Osteocyte (in vitro differentiated cells): ENCODE results near the gene GPR26. TPM values are rescaled to one million over a fixed set of nuclear protein-coding genes. Genes with fewer than 3 reads are reported as not detected.

Experiments used
- DNase-seq: peaks from one replicate; pipeline ENCODE4 v3.0.0; 2021; ENCODE audit warnings: mixed read lengths; ENCODE audit not compliant: unreplicated experiment; ENCODE audit errors: extremely low spot score
- H3K27ac Mint-ChIP-seq: one replicate; pipeline ENCODE4 v1.8.0; 2021; ENCODE audit warnings: mild to moderate bottlenecking, mixed read lengths; ENCODE audit not compliant: unreplicated experiment
- H3K27me3 Mint-ChIP-seq: one replicate; pipeline ENCODE4 v1.8.0; 2021; ENCODE audit warnings: mixed read lengths; ENCODE audit not compliant: unreplicated experiment
- H3K36me3 Mint-ChIP-seq: one replicate; pipeline ENCODE4 v1.8.0; 2021; ENCODE audit warnings: mixed read lengths; ENCODE audit not compliant: unreplicated experiment
- H3K4me1 Mint-ChIP-seq: one replicate; pipeline ENCODE4 v1.8.0; 2021; ENCODE audit warnings: mixed read lengths; ENCODE audit not compliant: unreplicated experiment
- H3K4me3 Mint-ChIP-seq: one replicate; pipeline ENCODE4 v1.8.0; 2021; ENCODE audit warnings: mild to moderate bottlenecking, moderate library complexity, mixed read lengths; ENCODE audit not compliant: unreplicated experiment
- H3K9me3 Mint-ChIP-seq: one replicate; pipeline ENCODE4 v1.8.0; 2021; ENCODE audit warnings: mixed read lengths; ENCODE audit not compliant: unreplicated experiment
- total RNA-seq: library from RNA; stranded (reverse); gene quantifications from 2 replicates; pipeline ENCODE4 v1.2.1, GENCODE V29; 2021
- TF ChIP-seq, protein P1 (sequence below): fragments of 200-600 bp; sonication (generic); IDR thresholded peaks from 2 replicates; pipeline ENCODE4 v1.5.0; 2021; ENCODE audit warnings: antibody characterized with exemption, mild to moderate bottlenecking, moderate library complexity

Gene GPR26
- total RNA-seq, 1 donor from 2014 or later = not detected

DNA sequence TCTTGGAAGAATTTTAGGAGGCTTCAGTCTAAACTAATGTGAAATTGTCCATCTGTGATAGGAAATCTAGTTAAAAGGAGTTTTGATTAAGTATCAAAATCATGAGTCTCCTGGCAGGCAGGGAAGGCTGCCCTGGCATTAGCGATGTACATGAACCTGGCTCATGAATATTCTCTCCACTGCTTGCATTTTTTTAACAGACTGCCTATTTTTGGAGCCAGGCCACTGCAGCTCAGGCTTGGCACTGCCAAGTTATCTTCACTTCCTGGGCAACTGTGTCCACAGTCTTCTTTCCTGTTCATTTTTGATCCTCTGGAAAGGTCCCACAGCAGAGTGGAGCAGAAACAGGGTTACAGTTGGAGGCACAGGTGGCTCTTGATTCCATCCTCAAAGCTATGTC is 7.0 kb downstream of the GPR26 start:
- no peaks in the 10 kb centered on the region for H3K4me1 Mint-ChIP-seq
- no peaks in the 10 kb centered on the region for H3K36me3 Mint-ChIP-seq
- no peak for DNase-seq
- no peaks in the 10 kb centered on the region for H3K9me3 Mint-ChIP-seq
- H3K27me3 Mint-ChIP-seq = no peaks in the 10 kb centered on the region
- TF ChIP-seq, protein P1, sequence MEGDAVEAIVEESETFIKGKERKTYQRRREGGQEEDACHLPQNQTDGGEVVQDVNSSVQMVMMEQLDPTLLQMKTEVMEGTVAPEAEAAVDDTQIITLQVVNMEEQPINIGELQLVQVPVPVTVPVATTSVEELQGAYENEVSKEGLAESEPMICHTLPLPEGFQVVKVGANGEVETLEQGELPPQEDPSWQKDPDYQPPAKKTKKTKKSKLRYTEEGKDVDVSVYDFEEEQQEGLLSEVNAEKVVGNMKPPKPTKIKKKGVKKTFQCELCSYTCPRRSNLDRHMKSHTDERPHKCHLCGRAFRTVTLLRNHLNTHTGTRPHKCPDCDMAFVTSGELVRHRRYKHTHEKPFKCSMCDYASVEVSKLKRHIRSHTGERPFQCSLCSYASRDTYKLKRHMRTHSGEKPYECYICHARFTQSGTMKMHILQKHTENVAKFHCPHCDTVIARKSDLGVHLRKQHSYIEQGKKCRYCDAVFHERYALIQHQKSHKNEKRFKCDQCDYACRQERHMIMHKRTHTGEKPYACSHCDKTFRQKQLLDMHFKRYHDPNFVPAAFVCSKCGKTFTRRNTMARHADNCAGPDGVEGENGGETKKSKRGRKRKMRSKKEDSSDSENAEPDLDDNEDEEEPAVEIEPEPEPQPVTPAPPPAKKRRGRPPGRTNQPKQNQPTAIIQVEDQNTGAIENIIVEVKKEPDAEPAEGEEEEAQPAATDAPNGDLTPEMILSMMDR = no peak
- no peak overlapping the region for H3K4me3 Mint-ChIP-seq
- no peak overlapping the region for H3K27ac Mint-ChIP-seq

DNA sequence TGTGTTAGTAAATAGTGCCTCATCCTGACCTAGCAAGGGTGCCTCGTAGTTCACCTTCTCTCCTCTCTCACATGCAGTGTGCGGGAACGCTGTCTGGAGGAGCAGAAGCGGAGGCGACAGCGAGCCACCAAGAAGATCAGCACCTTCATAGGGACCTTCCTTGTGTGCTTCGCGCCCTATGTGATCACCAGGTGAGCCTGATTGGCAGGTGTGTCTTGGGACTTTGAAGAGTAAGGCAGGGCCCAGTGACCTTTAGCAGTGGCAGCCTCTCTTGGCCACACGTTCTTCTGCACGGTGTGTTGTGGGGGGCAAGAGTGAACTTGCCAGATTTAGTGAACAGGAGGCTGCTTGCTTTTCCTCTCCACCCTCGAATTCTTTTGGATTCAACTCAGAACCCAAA is 8.6 kb downstream of the GPR26 start:
- TF ChIP-seq, protein P1 = no peak
- Mint-ChIP-seq H3K9me3 (no peaks in the 10 kb centered on the region), H3K36me3 (no peaks in the 10 kb centered on the region), H3K27me3 (no peaks in the 10 kb centered on the region), H3K4me1 (no peaks in the 10 kb centered on the region), H3K27ac (no peak overlapping the region), H3K4me3 (no peak overlapping the region)
- DNase-seq = no peak

DNA sequence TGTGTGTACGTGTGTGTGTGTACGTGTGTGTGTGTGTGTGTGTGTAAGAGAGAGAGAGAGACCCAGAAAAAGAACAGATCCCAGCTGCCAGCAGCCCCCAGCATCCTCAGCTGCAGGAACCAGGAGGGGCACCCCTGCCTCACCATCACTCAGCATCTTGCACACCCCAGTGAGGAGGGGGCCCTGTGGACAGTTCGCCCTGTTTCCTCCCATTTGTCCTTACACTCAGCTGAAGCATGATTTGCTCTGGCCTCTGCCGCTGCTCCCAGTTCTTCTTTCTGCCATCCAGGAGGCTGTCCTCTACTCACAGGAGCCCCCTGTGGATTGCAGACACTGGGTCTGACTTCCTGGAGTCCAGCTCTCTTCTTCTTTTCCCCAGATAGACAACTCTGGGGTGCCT is 9.7 kb downstream of the GPR26 start:
- Mint-ChIP-seq H3K36me3 (no peaks in the 10 kb centered on the region), H3K4me3 (no peak overlapping the region), H3K27me3 (no peaks in the 10 kb centered on the region), H3K9me3 (no peaks in the 10 kb centered on the region), H3K4me1 (no peaks in the 10 kb centered on the region), H3K27ac (no peak overlapping the region)
- TF ChIP-seq, protein P1 = no peak
- DNase-seq = no peak

DNA sequence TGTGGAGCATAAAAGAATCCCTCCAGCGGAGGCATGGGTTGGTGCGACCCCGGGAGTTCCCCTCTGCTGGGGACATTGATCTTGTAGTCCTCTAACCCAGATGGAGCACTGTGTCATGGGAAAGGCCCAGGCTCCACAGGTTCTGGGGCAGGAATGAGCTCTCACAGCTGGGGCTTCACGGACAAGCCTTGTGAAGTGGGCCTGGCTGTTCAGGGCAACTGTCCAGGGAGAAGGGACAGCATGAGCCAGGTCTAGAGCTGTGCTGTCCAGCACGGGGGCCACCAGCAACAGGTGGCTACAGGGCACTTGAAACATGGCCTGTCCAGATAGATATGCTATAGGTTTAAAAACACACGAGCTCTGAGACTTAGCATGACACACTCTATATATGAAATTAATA is 11.4 kb downstream of the GPR26 start:
- H3K4me3 Mint-ChIP-seq = no peak overlapping the region
- H3K27me3 Mint-ChIP-seq = no peaks in the 10 kb centered on the region
- DNase-seq = no peak
- no peak overlapping the region for H3K27ac Mint-ChIP-seq
- no peaks in the 10 kb centered on the region for H3K36me3 Mint-ChIP-seq
- H3K9me3 Mint-ChIP-seq = no peaks in the 10 kb centered on the region
- TF ChIP-seq, protein P1 = no peak
- no peaks in the 10 kb centered on the region for H3K4me1 Mint-ChIP-seq

DNA sequence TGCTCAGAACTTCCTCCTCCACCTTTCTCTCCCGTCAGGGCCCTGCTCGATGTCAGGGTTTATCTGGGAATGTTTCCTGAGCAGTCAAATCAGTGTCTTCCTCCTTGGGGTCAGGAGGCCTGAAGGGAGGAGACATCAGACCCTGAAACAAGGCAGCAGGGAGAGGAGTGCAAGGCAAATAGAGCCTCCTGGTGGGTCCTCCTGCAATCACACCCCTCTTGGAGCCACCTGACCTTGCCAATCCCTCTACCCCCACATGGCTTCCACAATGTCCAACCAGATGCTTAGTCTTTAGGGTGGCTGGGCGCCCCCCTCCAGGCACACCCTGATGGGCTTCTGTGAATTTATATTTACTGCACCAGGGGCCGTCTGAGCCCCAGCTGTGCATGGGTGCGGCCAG is 12.2 kb downstream of the GPR26 start:
- Mint-ChIP-seq H3K36me3 (no peaks in the 10 kb centered on the region), H3K4me3 (no peak overlapping the region), H3K27ac (no peak overlapping the region), H3K9me3 (peaks cover 3% of the 10 kb centered on the region), H3K4me1 (no peaks in the 10 kb centered on the region), H3K27me3 (no peaks in the 10 kb centered on the region)
- DNase-seq = no peak
- TF ChIP-seq, protein P1 = no peak
